ENCODE measurements around the gene TARBP2.

GRCh38 chr12:53513712-53514410 lies 12.8 kb downstream of the TARBP2 start:
- no peak for TF ChIP-seq ELF1 (IDR thresholded peaks at IDR 0.05)
- no peak for TF ChIP-seq NFIC (IDR thresholded peaks at IDR 0.05; ENCODE audit: borderline replicate concordance)

Data from SK-N-SH (cell line).